ENCODE measurements around the gene AMZ2.

AMZ2 gene

DNA sequence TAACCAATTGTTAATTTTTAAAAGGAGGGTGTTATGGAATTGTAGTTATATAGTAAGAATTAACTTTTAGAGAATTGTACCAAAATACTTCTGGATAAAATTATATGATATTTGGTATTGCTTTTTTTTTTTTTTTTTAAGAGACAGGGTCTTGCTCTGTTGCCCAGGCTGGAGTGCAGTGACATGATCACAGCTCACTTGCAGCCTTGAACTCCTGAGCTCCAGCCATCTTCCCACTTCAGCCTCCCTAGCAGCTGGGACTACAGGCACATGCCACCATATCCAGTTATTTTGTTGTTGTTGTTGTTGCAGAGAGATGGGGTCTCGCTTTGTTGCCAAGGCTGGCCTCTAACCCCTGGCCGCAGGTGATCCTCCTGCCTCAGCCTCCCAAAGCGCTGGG lies 52.0 kb downstream of the AMZ2 start:
- no peak for DNase-seq (ENCODE audit: low spot score)
- Histone ChIP-seq H3K27ac (no peak overlapping the region), H3K4me3 (no peak overlapping the region)
- TF ChIP-seq, protein P1, sequence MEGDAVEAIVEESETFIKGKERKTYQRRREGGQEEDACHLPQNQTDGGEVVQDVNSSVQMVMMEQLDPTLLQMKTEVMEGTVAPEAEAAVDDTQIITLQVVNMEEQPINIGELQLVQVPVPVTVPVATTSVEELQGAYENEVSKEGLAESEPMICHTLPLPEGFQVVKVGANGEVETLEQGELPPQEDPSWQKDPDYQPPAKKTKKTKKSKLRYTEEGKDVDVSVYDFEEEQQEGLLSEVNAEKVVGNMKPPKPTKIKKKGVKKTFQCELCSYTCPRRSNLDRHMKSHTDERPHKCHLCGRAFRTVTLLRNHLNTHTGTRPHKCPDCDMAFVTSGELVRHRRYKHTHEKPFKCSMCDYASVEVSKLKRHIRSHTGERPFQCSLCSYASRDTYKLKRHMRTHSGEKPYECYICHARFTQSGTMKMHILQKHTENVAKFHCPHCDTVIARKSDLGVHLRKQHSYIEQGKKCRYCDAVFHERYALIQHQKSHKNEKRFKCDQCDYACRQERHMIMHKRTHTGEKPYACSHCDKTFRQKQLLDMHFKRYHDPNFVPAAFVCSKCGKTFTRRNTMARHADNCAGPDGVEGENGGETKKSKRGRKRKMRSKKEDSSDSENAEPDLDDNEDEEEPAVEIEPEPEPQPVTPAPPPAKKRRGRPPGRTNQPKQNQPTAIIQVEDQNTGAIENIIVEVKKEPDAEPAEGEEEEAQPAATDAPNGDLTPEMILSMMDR (IDR thresholded peaks at IDR 0.05): no peak

DNA sequence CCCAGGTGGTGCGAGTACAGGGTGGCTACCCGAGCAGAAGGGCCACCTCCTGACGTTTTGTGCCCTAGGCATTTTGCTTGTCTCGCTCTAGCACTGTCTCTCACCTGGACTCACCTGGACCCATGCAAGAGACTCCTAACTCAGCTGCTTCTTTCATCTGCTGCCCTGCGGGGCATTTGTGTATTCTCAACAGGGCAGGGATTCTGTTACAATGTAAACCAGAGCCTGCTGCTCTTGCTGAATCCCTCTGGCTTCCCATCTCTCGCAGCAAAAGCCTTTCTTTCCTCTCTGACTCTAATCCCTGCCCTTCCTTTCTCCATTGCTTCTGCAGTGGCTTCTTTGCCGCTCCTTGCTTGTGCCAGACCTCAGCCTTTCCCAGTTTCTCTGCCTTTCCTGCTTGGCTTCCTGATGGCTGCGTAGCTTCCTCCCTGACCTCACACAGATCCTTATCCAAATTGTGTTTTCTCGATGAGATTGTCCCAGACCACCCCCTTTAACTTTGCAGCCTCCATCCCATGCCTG lies 53.7 kb downstream of the AMZ2 start:
- TF ChIP-seq, protein P1 (IDR thresholded peaks at IDR 0.05): no peak
- no peak for DNase-seq (ENCODE audit: low spot score)
- no peak overlapping the region for H3K4me3 ChIP-seq
- no peak overlapping the region for H3K27ac ChIP-seq

DNA sequence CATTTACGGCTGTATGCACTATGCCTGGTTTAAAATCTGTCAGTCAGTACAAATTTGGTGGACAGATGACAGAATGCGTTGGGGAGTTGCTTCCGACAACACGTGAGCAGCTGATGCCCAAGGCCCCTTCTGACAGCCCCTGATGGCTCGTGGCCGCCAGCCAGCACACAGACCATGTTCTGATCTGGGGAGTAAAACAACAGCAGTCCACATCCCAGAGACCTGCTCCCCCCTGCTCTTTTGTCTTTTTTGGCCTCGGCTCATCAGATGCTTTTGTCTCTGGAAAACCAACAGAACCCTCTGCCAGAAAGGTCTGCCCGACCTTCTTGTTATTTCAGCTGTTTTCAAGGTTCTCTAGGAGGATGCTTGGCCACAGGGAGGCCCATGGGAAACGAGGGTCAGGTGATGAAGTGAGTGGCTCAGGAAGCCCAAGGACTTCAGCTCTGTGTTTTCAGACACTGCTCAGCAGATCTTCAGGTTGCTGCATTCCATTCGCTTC lies 54.3 kb downstream of the AMZ2 start:
- DNase-seq (ENCODE audit: low spot score): no peak
- no peak overlapping the region for H3K27ac ChIP-seq
- no peak overlapping the region for H3K4me3 ChIP-seq
- TF ChIP-seq, protein P1 (IDR thresholded peaks at IDR 0.05): no peak

DNA sequence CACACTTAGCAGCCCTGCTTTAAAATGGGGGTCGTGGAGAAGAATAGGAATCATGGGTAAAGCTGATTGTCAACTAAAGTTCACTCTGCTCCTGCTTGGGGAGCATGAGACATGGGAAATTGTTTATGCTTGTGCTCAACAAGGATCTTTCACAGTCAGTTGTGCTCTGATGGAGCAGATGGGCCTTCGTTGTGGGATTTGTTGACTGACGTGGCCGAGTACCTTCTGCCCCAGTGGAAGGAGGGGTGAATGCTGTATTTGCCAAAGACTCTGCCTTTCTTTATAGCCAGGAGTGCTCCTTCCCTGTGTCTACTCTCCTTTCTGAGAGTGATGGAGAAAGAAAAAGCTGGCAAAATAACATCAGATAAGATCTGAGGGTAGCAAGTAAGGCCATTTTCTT lies 54.8 kb downstream of the AMZ2 start:
- no peak overlapping the region for H3K4me3 ChIP-seq
- TF ChIP-seq, protein P1 (IDR thresholded peaks at IDR 0.05): no peak
- H3K27ac ChIP-seq: no peak overlapping the region
- DNase-seq (ENCODE audit: low spot score): no peak

DNA sequence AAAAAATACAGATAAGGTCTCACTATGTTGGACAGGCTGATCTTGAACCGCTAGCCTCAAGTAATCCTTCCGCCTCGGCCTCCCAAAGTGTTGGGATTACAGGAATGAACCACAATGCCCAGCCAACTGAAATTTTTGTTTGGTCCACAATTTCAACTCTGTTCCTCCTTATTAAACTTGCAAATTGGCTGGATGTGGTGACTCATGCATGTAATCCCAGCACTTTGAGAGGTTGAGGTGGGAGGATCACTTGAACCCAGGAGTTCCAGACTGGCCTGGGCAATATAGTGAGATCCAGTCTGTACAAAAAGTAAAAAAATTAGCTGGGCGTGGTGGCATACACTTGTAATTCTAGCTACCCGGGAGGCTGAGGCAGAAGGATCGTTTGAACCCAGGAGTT lies 56.9 kb downstream of the AMZ2 start:
- Histone ChIP-seq H3K27ac (no peak overlapping the region), H3K4me3 (no peak overlapping the region)
- no peak for DNase-seq (ENCODE audit: low spot score)
- TF ChIP-seq, protein P1 (IDR thresholded peaks at IDR 0.05): no peak

DNA sequence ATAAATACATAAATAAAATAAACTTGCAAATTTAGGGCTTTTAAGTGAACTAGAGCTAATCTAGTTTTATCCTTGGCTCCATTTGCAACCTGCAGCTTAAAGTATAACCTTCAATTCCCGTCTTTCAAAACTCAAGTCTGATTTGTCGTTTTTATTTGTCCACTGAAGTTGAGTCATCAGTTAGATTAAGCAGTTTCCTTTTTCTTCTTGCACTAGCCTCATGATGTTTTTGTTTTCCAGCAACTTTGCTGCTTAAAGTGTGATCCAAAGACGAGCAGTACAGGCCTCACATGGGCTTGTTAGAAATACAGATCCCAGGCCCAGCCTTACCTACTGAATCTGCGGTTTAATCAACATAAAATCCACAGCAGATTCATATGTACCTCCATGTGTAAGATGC lies 57.3 kb downstream of the AMZ2 start:
- DNase-seq (ENCODE audit: low spot score): no peak
- Histone ChIP-seq H3K27ac (no peak overlapping the region), H3K4me3 (no peak overlapping the region)
- TF ChIP-seq, protein P1 (IDR thresholded peaks at IDR 0.05): no peak

Data from coronary artery (tissue), 2 donors.